Measurements from ENCODE around the gene OPA3.

GRCh38 chr19:45483033-45483432 is 101.6 kb downstream of the OPA3 start:
- TF ChIP-seq CTCF (IDR thresholded peaks at IDR 0.05) = no peak
- TF ChIP-seq POLR2A (IDR thresholded peaks at IDR 0.05) = no peak
